Ishikawa (cell line): Measurements from ENCODE around the gene FCHSD2.

Experiments used
- CEBPB ChIP-seq: IDR thresholded peaks from 2 replicates; pipeline ENCODE4 v1.6.1; 2012
- CREB1 ChIP-seq: IDR thresholded peaks from 2 replicates; pipeline ENCODE4 v1.6.1; 2012; ENCODE audit warnings: low read depth
- EGR1 ChIP-seq: IDR thresholded peaks from 2 replicates; pipeline ENCODE4 v1.6.1; 2012
- EP300 ChIP-seq: IDR thresholded peaks from 2 replicates; pipeline ENCODE4 v1.6.1; 2012; ENCODE audit warnings: borderline replicate concordance
- FOXM1 ChIP-seq: IDR thresholded peaks from 2 replicates; pipeline ENCODE4 v1.6.1; 2012; ENCODE audit warnings: low read depth, borderline replicate concordance
- MAX ChIP-seq: IDR thresholded peaks from 2 replicates; pipeline ENCODE4 v1.6.1; 2012
- NFIC ChIP-seq: IDR thresholded peaks from 2 replicates; pipeline ENCODE4 v1.6.1; 2012
- RAD21 ChIP-seq: IDR thresholded peaks from 2 replicates; pipeline ENCODE4 v1.6.1; 2012; ENCODE audit warnings: low read depth
- REST ChIP-seq: IDR thresholded peaks from 2 replicates; pipeline ENCODE4 v1.6.1; 2012; ENCODE audit warnings: low read depth, mild to moderate bottlenecking
- TAF1 ChIP-seq: IDR thresholded peaks from 2 replicates; pipeline ENCODE4 v1.6.1; 2012; ENCODE audit warnings: low read depth, mild to moderate bottlenecking
- TCF12 ChIP-seq: IDR thresholded peaks from 2 replicates; pipeline ENCODE4 v1.6.1; 2012; ENCODE audit warnings: low read depth
- TEAD4 ChIP-seq: IDR thresholded peaks from 2 replicates; pipeline ENCODE4 v1.6.1; 2012
- USF1 ChIP-seq: IDR thresholded peaks from 2 replicates; pipeline ENCODE4 v1.6.1; 2012
- YY1 ChIP-seq: IDR thresholded peaks from 2 replicates; pipeline ENCODE4 v1.6.1; 2012; ENCODE audit warnings: low read depth
- ZBTB7A ChIP-seq: IDR thresholded peaks from 2 replicates; pipeline ENCODE4 v1.6.1; 2012; ENCODE audit warnings: low read depth

FCHSD2 gene

GRCh38 chr11:72807021-72807693 is 335.0 kb downstream of the FCHSD2 start:
- TF ChIP-seq TAF1 = no peak
- no peak for TF ChIP-seq EGR1
- TF ChIP-seq CEBPB = no peak
- TF ChIP-seq ZBTB7A = no peak
- no peak for TF ChIP-seq USF1
- TF ChIP-seq MAX = no peak
- TF ChIP-seq FOXM1 = no peak
- TF ChIP-seq YY1 = no peak
- TF ChIP-seq RAD21 = no peak
- TF ChIP-seq NFIC = no peak
- TF ChIP-seq TEAD4 = no peak
- TF ChIP-seq EP300 = no peak
- no peak for TF ChIP-seq TCF12
- no peak for TF ChIP-seq REST
- TF ChIP-seq CREB1 = no peak

- no peak for TF ChIP-seq FOXM1
- TF ChIP-seq YY1 = no peak
- TF ChIP-seq RAD21 = no peak
- TF ChIP-seq EGR1 = no peak
- TF ChIP-seq MAX = no peak
- no peak for TF ChIP-seq CREB1
- TF ChIP-seq TCF12 = no peak
- TF ChIP-seq TAF1 = no peak
- TF ChIP-seq TEAD4 = no peak
- TF ChIP-seq CEBPB = no peak
These were observed 336.9 kb downstream of the FCHSD2 start for GRCh38 chr11:72805216-72805615.

- no peak for TF ChIP-seq ZBTB7A
- no peak for TF ChIP-seq CREB1
- TF ChIP-seq NFIC = no peak
- no peak for TF ChIP-seq EP300
These were observed 339.3 kb downstream of the FCHSD2 start for GRCh38 chr11:72802822-72803221.

GRCh38 chr11:72799441-72799840 is 342.7 kb downstream of the FCHSD2 start:
- TF ChIP-seq YY1 (no peak), TEAD4 (no peak), ZBTB7A (no peak), REST (no peak)

- no peak for TF ChIP-seq YY1
- no peak for TF ChIP-seq FOXM1
- no peak for TF ChIP-seq TEAD4
- TF ChIP-seq MAX = no peak
- no peak for TF ChIP-seq TCF12
- no peak for TF ChIP-seq RAD21
- no peak for TF ChIP-seq REST
- TF ChIP-seq TAF1 = no peak
- TF ChIP-seq EP300 = no peak
- TF ChIP-seq ZBTB7A = no peak
These were observed 343.8 kb downstream of the FCHSD2 start for GRCh38 chr11:72798361-72798760.
